Trophoblast cell (in vitro differentiated cells and primary cell): ENCODE measurements around the gene PRKAR2A. TPM values are rescaled to one million over a fixed set of nuclear protein-coding genes. Genes with fewer than 3 reads are reported as not detected.

Experiments
- DNase-seq, 2 donors: peaks; one replicate each; pipeline ENCODE4 v3.0.0-alpha.2; 2016
- H2AFZ ChIP-seq: 2 replicates; pipeline ENCODE4 v1.6.1; 2013; ENCODE audit warnings: low read length, moderate library complexity, mild to moderate bottlenecking; ENCODE audit not compliant: insufficient read depth, poor library complexity
- H2AK5ac ChIP-seq: 2 replicates; pipeline ENCODE4 v1.6.1; 2013; ENCODE audit warnings: mild to moderate bottlenecking, low read length
- H2BK120ac ChIP-seq: 2 replicates; pipeline ENCODE4 v1.6.1; 2013; ENCODE audit warnings: low read length, mild to moderate bottlenecking, moderate library complexity; ENCODE audit not compliant: insufficient read depth, poor library complexity
- H2BK12ac ChIP-seq: 2 replicates; pipeline ENCODE4 v1.6.1; 2013; ENCODE audit warnings: mild to moderate bottlenecking, low read length, moderate library complexity
- H2BK5ac ChIP-seq: 2 replicates; pipeline ENCODE4 v1.6.1; 2013; ENCODE audit warnings: low read length, low read depth, moderate library complexity, mild to moderate bottlenecking; ENCODE audit not compliant: poor library complexity
- H3K14ac ChIP-seq: 2 replicates; pipeline ENCODE4 v1.6.1; 2013; ENCODE audit warnings: mild to moderate bottlenecking, low read length
- H3K18ac ChIP-seq: 2 replicates; pipeline ENCODE4 v1.6.1; 2013; ENCODE audit warnings: mild to moderate bottlenecking, low read length
- H3K23ac ChIP-seq: 2 replicates; pipeline ENCODE4 v1.6.1; 2013; ENCODE audit warnings: low read length
- H3K27ac ChIP-seq: 2 replicates; pipeline ENCODE4 v1.5.1; 2013; ENCODE audit warnings: low read depth, mild to moderate bottlenecking, inconsistent platforms, low read length, moderate library complexity
- H3K27me3 ChIP-seq: 2 replicates; pipeline ENCODE4 v1.6.1; 2013; ENCODE audit warnings: inconsistent platforms, mild to moderate bottlenecking, low read length, moderate library complexity; ENCODE audit not compliant: insufficient read depth
- H3K36me3 ChIP-seq, 2 experiments: 1 replicate in 1 of 2; 2 replicates in 1 of 2; pipeline ENCODE4 v1.6.1; 2013; ENCODE audit warnings: low read length in 2 of 2, mild to moderate bottlenecking in 2 of 2, moderate library complexity in 1 of 2; ENCODE audit not compliant: insufficient read depth in 2 of 2, control insufficient read depth in 1 of 2
- H3K4ac ChIP-seq: 2 replicates; pipeline ENCODE4 v1.6.1; 2013; ENCODE audit warnings: low read depth, mild to moderate bottlenecking, low read length, moderate library complexity
- H3K4me1 ChIP-seq, 2 experiments: 1 replicate in 1 of 2; 2 replicates in 1 of 2; pipeline ENCODE4 v1.6.1; 2013; ENCODE audit warnings: low read length in 2 of 2, mild to moderate bottlenecking in 2 of 2, moderate library complexity in 1 of 2; ENCODE audit not compliant: insufficient read depth in 2 of 2, control insufficient read depth in 1 of 2
- H3K4me2 ChIP-seq: 2 replicates; pipeline ENCODE4 v1.6.1; 2013; ENCODE audit warnings: inconsistent platforms, mild to moderate bottlenecking, low read length, moderate library complexity
- H3K4me3 ChIP-seq: 2 replicates; pipeline ENCODE4 v1.5.1; 2013; ENCODE audit warnings: mild to moderate bottlenecking, low read depth, low read length, inconsistent platforms
- H3K79me1 ChIP-seq: one replicate; pipeline ENCODE4 v1.6.1; 2013; ENCODE audit warnings: low read length
- H3K79me2 ChIP-seq: 2 replicates; pipeline ENCODE4 v1.6.1; 2013; ENCODE audit warnings: low read length, mild to moderate bottlenecking; ENCODE audit not compliant: control insufficient read depth, insufficient read depth, poor library complexity
- H3K9ac ChIP-seq: 2 replicates; pipeline ENCODE4 v1.6.1; 2013; ENCODE audit warnings: mild to moderate bottlenecking, low read length
- H3K9me3 ChIP-seq: 2 replicates; pipeline ENCODE4 v1.6.1; 2013; ENCODE audit warnings: low read depth, mild to moderate bottlenecking, control low read depth, inconsistent platforms, low read length; ENCODE audit not compliant: insufficient read depth
- H4K12ac ChIP-seq: 2 replicates; pipeline ENCODE4 v1.6.1; 2013; ENCODE audit warnings: low read depth, mild to moderate bottlenecking, low read length, moderate library complexity
- H4K8ac ChIP-seq: 2 replicates; pipeline ENCODE4 v1.6.1; 2013; ENCODE audit warnings: low read depth, mild to moderate bottlenecking, low read length, moderate library complexity
- H4K91ac ChIP-seq: one replicate; pipeline ENCODE4 v1.6.1; 2013; ENCODE audit warnings: low read depth, mild to moderate bottlenecking, low read length, moderate library complexity
- WGBS: extraction: QIAGEN DNeasy Blood & Tissue Kit; methylation state at CpG from one replicate; pipeline ENCODE4 v1.1.7; 2013; ENCODE audit warnings: missing lambda C conversion rate; ENCODE audit not compliant: insufficient read length, insufficient coverage; ENCODE audit errors: extremely low coverage; 5-methylcytosine and 5-hydroxymethylcytosine counted together
- polyA plus RNA-seq: library from polyadenylated mRNA; stranded (reverse); fragments of 200-250 nt; gene quantifications from 2 replicates; pipeline ENCODE4 v1.2.3, GENCODE V29; 2013

Gene PRKAR2A
- 26.0 and 26.3 TPM in 2 replicates for polyA plus RNA-seq

GRCh38 chr3:48847504-48848423, at the start of gene PRKAR2A:
Gene PRKAR2A, minus strand, starts transcription at chr3:48847874. Its CDS starts 278 bp downstream, at chr3:48847596.
- no CpG with 5 or more reads among the region's 81 CpGs for WGBS
- H3K4me2 ChIP-seq: peak within 1 kb of the TSS; percentile 87

GRCh38 chr3:48896936-48897335, 49.3 kb upstream of the PRKAR2A start:
- H2AFZ ChIP-seq: no peak overlapping the region
- no peak overlapping the region for H2BK120ac ChIP-seq
- H3K4me1 ChIP-seq: peaks cover 2 to 17% of the 10 kb centered on the region in 2 experiments
- H3K18ac ChIP-seq: no peak overlapping the region
- no peak overlapping the region for H2BK5ac ChIP-seq
- H3K27ac ChIP-seq: no peak overlapping the region
- H3K9ac ChIP-seq: no peak overlapping the region
- WGBS: no CpG with 5 or more reads among the region's 2 CpGs
- H3K4me3 ChIP-seq: no peak overlapping the region
- no peak overlapping the region for H3K23ac ChIP-seq
- no peaks in the 10 kb centered on the region for H3K36me3 ChIP-seq
- no peak overlapping the region for H4K8ac ChIP-seq
- H3K79me2 ChIP-seq: peaks cover 3% of the 10 kb centered on the region
- H3K9me3 ChIP-seq: no peaks in the 10 kb centered on the region
- H3K4me2 ChIP-seq: no peak overlapping the region
- H4K12ac ChIP-seq: no peak overlapping the region
- DNase-seq: no peak
- H2BK12ac ChIP-seq: no peak overlapping the region
- no peak overlapping the region for H2AK5ac ChIP-seq
- H3K27me3 ChIP-seq: no peaks in the 10 kb centered on the region
- H3K4ac ChIP-seq: no peak overlapping the region
- H4K91ac ChIP-seq: no peak overlapping the region
- peaks cover 3% of the 10 kb centered on the region for H3K79me1 ChIP-seq
- no peak overlapping the region for H3K14ac ChIP-seq

More at GRCh38 chr3:48847504-48848423, at the start of gene PRKAR2A:
- peak within 1 kb of the TSS; percentile 47 for H3K14ac ChIP-seq
- peak within 1 kb of the TSS; percentile 68 for H4K12ac ChIP-seq
- no peak within 1 kb of the TSS for H2BK12ac ChIP-seq
- peak; percentile 84 to 92 for DNase-seq
- H3K9ac ChIP-seq: peak within 1 kb of the TSS; percentile 44
- H3K18ac ChIP-seq: peak within 1 kb of the TSS; percentile 79
- no peak within 1 kb of the TSS for H2BK120ac ChIP-seq
- H3K79me2 ChIP-seq: peaks cover 5% of the 10 kb centered on the region
- H3K79me1 ChIP-seq: peaks cover 3% of the 10 kb centered on the region
- no peaks in the 10 kb centered on the region for H3K4me1 ChIP-seq
- H2AK5ac ChIP-seq: no peak within 1 kb of the TSS
- peak within 1 kb of the TSS; percentile 16 for H3K27ac ChIP-seq
- H3K4ac ChIP-seq: no peak within 1 kb of the TSS
- no peaks in the 10 kb centered on the region for H3K36me3 ChIP-seq
- H4K8ac ChIP-seq: peak within 1 kb of the TSS; percentile 86
- H3K4me3 ChIP-seq: peak within 1 kb of the TSS; percentile 88
- no peaks in the 10 kb centered on the region for H3K9me3 ChIP-seq
- no peaks in the 10 kb centered on the region for H3K27me3 ChIP-seq
- no peak within 1 kb of the TSS for H3K23ac ChIP-seq
- H4K91ac ChIP-seq: peak within 1 kb of the TSS; percentile 21
- peak within 1 kb of the TSS; percentile 72 for H2AFZ ChIP-seq
- H2BK5ac ChIP-seq: no peak within 1 kb of the TSS

- Histone ChIP-seq H3K27me3 (no peaks in the 10 kb centered on the region), H3K18ac (no peak overlapping the region), H2BK5ac (no peak overlapping the region), H3K14ac (no peak overlapping the region), H3K4me1 (peaks cover 2 to 17% of the 10 kb centered on the region in 2 experiments), H2AK5ac (no peak overlapping the region), H3K79me2 (peaks cover 3% of the 10 kb centered on the region), H2BK12ac (no peak overlapping the region), H3K79me1 (peaks cover 3% of the 10 kb centered on the region), H4K12ac (no peak overlapping the region), H3K9ac (no peak overlapping the region), H2BK120ac (no peak overlapping the region), H2AFZ (no peak overlapping the region), H4K91ac (no peak overlapping the region), H3K4me3 (no peak overlapping the region), H3K9me3 (no peaks in the 10 kb centered on the region), H3K23ac (no peak overlapping the region), H3K27ac (no peak overlapping the region), H4K8ac (no peak overlapping the region), H3K36me3 (no peaks in the 10 kb centered on the region), H3K4ac (no peak overlapping the region), H3K4me2 (no peak overlapping the region)
- no peak for DNase-seq
- no CpG with 5 or more reads among the region's 6 CpGs for WGBS
Observed at GRCh38 chr3:48894516-48894915, 46.8 kb upstream of the PRKAR2A start.

GRCh38 chr3:48891606-48892005, 43.9 kb upstream of the PRKAR2A start:
- Histone ChIP-seq H4K91ac (no peak overlapping the region), H3K4ac (no peak overlapping the region), H3K27ac (no peak overlapping the region), H2BK5ac (no peak overlapping the region), H3K18ac (no peak overlapping the region), H3K4me3 (no peak overlapping the region), H2BK12ac (no peak overlapping the region), H4K12ac (no peak overlapping the region), H2BK120ac (no peak overlapping the region), H3K4me1 (peaks cover 0 to under 1% of the 10 kb centered on the region in 2 experiments), H3K9me3 (no peaks in the 10 kb centered on the region), H2AK5ac (no peak overlapping the region), H3K79me2 (no peaks in the 10 kb centered on the region), H3K36me3 (no peaks in the 10 kb centered on the region), H3K27me3 (no peaks in the 10 kb centered on the region), H4K8ac (no peak overlapping the region), H3K14ac (no peak overlapping the region), H3K23ac (no peak overlapping the region), H3K4me2 (no peak overlapping the region), H3K9ac (no peak overlapping the region), H2AFZ (no peak overlapping the region), H3K79me1 (no peaks in the 10 kb centered on the region)
- DNase-seq: no peak
- 100% methylated on average over 2 of the region's 8 CpGs for WGBS
